Measurements from ENCODE around the gene PLCH1.

GRCh38 chr3:155516439-155516838 is 228.4 kb downstream of the PLCH1 start:
- TF ChIP-seq CTCF (IDR thresholded peaks at IDR 0.05) (no peak), EP300 (IDR thresholded peaks at IDR 0.05) (no peak), POLR2AphosphoS5 (IDR thresholded peaks at IDR 0.05) (no peak), POLR2A (IDR thresholded peaks at IDR 0.05) (no peak)
